HL-60 (cell line): ENCODE data around the gene PNMA3.

Source experiments
- CTCF ChIP-seq: IDR thresholded peaks from one replicate; pipeline ENCODE4 v1.5.1; 2011; ENCODE audit warnings: low read length, control low read depth, inconsistent platforms; ENCODE audit not compliant: insufficient read depth
- GABPA ChIP-seq: IDR thresholded peaks from 2 replicates; pipeline ENCODE4 v1.6.1; 2012; ENCODE audit warnings: low read depth
- POLR2AphosphoS5 ChIP-seq: IDR thresholded peaks from 2 replicates; pipeline ENCODE4 v1.6.1; 2012; ENCODE audit warnings: low read depth
- REST ChIP-seq: IDR thresholded peaks from 2 replicates; pipeline ENCODE4 v1.6.1; 2012; ENCODE audit warnings: low read depth; ENCODE audit not compliant: insufficient replicate concordance
- SPI1 ChIP-seq: IDR thresholded peaks from 2 replicates; pipeline ENCODE4 v1.6.1; 2012; ENCODE audit warnings: low read depth, mild to moderate bottlenecking, borderline replicate concordance

- TF ChIP-seq CTCF = no peak
- no peak for TF ChIP-seq POLR2AphosphoS5
- no peak for TF ChIP-seq SPI1
- no peak for TF ChIP-seq GABPA
- TF ChIP-seq REST = no peak
These were observed 19.1 kb downstream of the PNMA3 start for GRCh38 chrX:153075366-153075765.
